Fibroblast of gingiva (primary cell): ENCODE measurements around the gene ARSA.

Experiments used
- DNase-seq: peaks from one replicate; pipeline ENCODE4 v3.0.0-alpha.2; 2011; ENCODE audit warnings: low read depth

The ARSA gene

GRCh38 chr22:50604256-50605001 is 23.5 kb downstream of the ARSA start:
- no peak for DNase-seq

DNA sequence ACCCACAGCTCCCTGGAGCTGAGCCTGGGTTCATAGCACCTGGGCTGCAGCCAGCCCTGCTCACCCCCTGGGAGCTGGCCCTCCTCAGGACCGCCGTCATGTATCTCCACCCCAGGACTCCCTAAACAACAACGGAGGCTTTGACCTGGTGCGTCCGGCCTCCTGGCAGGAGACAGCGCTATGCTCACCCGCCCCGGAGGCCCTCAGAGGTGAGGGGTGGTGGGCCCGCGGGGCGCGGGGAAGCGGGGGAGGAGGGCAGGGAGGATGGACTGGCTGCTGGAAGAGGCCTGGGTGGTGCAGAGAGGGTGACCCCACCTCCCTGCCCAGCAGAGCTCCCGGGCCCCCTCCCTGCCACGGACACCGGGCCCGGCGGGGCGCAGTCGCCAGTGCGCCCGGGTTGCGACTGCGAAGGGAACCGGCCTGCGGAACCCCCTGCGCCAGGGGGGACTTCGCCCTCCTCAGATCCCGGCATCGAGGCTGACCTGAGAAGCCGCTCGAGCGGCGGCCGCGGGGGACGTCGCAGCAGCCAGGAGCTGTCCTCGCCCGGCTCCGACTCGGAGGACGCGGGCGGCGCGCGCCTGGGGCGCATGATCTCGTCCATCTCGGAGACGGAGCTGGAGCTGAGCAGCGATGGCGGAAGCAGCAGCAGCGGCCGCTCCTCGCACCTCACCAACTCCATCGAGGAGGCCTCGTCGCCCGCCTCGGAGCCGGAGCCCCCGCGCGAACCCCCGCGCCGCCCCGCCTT is 24.3 kb downstream of the ARSA start:
- no peak for DNase-seq

GRCh38 chr22:50602338-50602700 is 25.6 kb downstream of the ARSA start:
- no peak for DNase-seq

GRCh38 chr22:50601669-50602337 is 26.1 kb downstream of the ARSA start:
- no peak for DNase-seq

DNA sequence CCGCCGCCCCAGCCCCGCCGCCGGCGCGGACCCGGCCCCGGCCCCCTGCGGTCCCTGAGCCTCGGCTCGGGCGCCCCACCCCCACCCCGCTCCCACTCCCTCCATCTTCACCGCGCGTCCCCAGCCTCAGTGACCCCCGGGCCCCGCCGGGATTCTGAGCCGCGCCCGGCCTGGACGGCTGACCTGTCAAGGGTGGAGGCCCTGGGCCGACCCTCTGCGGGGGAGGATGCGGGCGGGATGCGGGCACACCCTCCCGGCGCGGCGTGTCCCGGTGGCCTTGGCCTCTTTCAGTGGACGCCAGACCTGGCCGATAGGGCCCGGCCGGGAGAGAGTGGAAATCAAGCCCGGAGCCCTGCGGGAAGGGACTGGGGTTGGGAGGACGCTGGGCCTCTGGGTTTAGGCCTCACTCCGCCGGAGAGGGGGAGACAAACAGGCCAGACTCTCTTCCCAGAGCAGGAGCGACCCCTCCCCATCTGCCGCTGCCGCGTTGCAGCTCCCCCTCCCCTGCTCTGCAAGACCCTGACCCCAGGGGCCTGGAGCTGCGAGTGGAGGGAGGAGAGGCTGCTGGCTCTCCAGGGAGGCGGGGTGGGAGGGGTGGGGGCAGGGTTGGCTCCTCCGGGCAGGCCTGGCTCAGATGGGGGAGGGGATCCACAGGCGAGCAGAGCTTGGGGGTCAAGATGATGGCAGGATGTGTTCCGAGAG is 26.8 kb downstream of the ARSA start:
- no peak for DNase-seq

DNA sequence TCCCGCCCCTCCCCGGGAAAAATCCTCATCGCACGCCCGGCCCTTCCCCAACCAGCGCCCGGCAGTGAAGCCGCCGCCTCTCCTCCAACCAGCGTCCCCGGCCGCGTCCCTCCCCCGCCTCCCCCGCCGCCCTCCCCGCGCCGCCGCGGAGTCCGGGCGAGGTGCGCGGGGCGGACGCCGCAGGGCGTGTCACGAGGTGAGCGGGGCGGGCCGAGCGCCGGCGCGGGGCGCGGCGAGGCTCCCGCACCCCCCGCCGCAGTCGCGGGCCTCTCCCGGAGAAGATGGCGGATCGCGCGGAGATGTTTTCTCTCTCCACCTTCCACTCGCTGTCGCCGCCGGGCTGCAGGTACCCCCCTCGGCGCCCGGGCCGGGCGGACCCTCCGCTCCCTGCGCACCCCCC is 27.4 kb downstream of the ARSA start, which contains the start of gene MAPK8IP2:
Gene MAPK8IP2 (plus strand): TSS at position 256 of the 400 bp plus-strand sequence. CDS start 26 bp downstream, at position 282.
- DNase-seq = no peak

GRCh38 chr22:50599816-50600455 is 28.0 kb downstream of the ARSA start:
- DNase-seq = no peak

DNA sequence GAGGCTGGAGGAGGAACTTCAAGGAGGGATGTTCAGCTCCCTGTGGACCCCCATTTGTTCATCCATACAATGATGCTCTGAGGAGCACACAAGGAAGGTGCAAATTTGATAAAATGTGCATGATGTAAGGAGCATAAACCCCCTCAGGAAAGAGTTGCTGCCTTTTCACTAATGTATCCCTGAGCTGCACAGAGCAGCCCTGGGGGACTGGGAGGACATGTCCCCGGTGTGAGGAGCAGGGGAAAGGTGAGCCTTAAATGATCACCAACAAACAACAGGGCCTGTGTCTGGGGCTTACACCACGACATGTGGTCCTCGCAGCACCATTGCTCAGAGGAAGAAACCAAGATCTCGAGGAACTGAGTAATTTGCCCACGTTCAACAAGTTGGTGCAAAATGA is 30.9 kb downstream of the ARSA start:
- no peak for DNase-seq

DNA sequence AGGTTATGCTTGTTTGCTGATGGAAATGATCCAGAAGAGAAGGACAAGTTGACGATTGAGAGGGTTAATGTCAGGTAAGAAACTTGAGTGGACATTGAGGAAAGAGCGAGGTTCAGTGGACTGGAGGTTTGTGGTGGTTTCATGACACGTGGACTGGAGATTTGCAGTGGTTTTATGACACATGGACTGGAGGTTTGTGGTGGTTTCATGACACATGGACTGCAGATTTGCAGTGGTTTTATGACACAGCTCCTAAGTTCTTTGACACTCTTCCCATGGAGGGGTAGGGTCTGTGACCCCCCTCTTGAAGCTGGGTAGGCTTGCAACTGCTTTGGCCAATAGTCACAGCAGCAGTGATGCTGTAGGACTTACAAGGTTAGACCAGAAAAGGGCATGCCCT is 32.8 kb downstream of the ARSA start:
- no peak for DNase-seq

- DNase-seq = no peak
Measured at GRCh38 chr22:50587407-50587806, 40.5 kb downstream of the ARSA start.

- no peak for DNase-seq
Measured at GRCh38 chr22:50586416-50586815, 41.5 kb downstream of the ARSA start.

DNA sequence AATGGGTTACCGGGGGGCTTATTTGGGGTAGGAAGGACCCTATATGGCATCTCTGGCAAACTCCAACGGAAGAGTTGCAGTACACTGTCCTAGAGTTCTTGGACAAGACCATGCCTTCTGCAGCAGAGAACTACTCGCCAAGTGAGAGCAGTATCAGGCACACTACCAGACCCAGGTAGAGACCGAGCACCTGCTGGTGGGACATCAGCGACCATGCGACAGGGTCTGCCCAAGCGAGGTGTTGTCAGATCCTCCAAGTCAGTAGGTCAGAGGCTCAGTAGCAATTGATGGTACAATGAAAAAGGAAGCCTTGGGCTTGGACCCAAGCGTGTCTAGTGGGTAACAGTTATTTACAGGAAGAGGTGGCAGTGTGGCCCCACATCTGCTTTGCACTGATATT is 42.2 kb downstream of the ARSA start:
- DNase-seq = no peak

DNA sequence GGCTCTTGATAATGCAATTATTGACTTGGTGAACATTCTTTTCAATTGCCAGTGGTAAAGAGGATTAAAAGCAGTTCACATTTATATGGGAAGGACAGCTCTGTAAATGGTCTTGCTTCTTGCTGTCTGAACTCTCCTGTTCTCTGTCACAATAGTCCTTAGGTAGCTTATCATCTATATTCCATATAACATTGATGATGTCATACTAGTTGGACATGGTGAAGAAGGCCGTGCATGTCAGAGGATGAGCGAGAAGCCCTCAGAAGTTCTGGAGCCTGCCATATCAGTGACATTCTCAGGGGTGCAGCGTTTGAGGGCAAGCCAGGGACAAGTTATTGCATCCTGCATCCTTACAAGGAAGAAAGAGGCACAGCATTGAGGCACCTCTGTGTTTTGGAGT is 42.7 kb downstream of the ARSA start:
- no peak for DNase-seq

DNA sequence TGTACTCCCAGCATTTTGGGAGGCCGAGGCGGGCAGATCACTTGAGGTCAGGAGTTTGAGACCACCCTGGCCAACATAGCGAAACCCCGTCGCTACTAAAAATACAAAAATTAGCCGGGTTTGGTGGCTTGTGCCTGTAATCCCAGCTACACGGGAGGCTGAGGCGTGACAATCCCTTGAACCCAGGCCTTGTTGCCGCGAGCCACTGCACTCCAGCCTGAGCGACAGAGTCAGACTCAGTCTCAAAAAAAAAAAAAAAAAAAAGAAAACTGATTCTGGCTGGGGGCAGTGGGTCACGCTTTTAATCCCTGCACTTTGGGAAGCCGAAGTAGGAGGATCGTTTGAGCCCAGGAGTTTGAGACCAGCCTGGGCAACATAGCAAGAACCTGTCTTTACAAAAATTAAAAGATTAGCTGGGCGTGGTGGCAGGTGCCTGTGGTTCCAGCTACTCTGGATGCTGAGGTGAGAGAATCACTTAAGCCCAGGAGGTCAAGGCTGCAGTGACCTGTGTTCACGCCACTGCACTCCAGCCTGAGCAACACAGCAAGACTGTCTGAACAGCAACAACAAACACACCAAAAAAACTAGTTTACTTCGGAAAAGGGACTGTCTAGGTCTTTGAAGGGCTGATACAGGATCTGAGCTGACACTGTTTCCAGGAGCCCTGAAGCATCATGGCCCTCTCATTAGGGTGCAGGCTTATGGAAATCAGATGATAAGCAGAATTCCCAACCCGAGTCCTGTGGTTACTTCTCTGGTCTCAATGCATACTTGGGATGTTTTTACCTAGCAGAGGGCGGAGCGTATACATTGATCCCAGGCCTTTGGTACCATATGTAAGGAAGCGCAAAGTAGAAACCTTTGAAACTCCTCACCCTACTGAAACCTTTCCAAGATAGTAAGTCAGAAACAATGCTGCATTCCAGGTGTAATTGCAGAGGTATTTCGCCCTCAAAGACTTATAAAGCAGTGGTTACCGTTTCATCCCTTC is 43.6 kb downstream of the ARSA start:
- no peak for DNase-seq

- DNase-seq = no peak
Measured at GRCh38 chr22:50583294-50583861, 44.6 kb downstream of the ARSA start.

GRCh38 chr22:50582493-50583293 is 45.3 kb downstream of the ARSA start, which contains the start of gene CHKB:
CHKB (minus strand) TSS chr22:50582849; CDS start chr22:50582781, 68 bp downstream.
- DNase-seq = peak; percentile 97

DNA sequence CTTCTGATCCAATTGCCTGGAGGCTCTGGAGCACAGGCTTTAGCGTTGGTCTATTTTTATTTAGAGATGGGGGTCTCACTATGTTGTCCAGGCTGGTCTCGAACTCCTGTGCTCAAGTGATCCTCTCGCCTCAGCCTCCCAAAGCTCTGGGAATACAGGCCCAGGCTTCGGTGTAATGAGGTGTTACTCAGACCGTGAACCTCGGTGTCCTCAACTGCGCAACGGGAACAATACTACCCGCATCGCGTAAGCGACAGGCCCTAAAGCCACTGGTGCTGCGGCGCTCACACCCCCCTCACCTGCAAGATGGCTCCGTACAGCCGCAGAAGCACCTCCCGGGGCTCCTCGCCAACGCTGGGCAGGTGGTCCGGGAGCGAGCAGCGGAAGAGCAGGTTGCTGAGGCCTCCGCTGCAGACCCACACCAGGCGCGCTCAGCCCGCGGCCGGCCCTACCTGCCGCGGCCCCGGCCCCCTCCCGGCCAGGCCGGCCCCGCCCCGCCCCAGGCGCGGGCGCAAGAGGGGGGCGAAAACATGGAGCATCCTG is 45.9 kb downstream of the ARSA start:
- DNase-seq = no peak

DNA sequence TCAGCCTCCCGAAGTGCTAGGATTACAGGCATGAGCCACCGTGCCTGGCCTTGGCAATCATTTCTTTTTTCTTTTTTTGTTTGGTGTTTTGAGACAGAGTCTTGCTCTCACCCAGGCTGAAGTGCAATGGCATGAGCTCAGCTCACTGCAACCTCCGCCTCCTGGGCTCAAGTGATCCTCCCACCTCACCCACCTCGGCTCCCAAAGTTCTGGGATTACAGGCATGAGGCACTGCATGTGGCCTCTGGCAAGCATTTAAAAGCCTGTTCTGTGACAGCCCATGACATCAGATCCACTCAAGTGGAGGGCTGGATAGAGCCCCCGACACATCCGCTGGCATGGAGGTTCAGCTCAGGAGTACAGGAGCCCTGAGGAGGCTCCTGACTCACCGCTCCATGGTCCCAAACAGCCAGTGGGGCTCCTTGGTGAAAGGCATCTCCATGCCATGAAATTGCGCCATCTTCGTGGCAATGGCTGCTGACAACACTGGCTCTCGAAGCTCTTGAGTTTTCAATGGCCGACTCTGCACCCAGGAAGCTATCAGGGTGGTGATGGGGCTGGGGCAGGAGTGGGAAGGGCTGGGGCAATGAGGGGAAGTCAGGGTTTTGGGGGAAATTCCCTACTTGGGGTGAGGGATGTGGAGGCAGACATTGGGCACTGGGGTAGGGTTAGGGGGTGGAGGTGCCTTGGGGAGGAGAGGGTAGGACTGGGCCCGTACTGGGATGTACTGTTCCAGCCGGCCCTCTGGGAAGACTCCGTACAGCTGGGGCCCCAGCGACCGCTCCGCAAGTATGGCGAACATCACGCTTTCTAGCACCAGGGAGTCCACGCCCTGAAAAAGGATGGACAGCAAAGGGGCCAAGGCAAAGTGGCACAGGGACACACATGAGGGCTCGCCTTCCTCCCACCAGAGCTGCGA is 46.7 kb downstream of the ARSA start:
- no peak for DNase-seq
